Colonic mucosa (tissue), 4 donors: Measurements from ENCODE around the gene UBE2U. TPM values are rescaled to one million over a fixed set of nuclear protein-coding genes. Genes with fewer than 3 reads are reported as not detected.

Experiments
- DNase-seq: peaks from one replicate; pipeline ENCODE4 v3.0.0-alpha.2; 2020
- H3K27ac ChIP-seq: fragments of 200-600 bp; one replicate; pipeline ENCODE4 v1.8.0; 2021
- H3K27me3 ChIP-seq: fragments of 200-600 bp; one replicate; pipeline ENCODE4 v1.8.0; 2021
- H3K36me3 ChIP-seq: fragments of 200-600 bp; one replicate; pipeline ENCODE4 v1.8.0; 2021
- H3K4me1 ChIP-seq: fragments of 200-600 bp; one replicate; pipeline ENCODE4 v1.8.0; 2021; ENCODE audit warnings: mild to moderate bottlenecking
- H3K4me3 ChIP-seq: fragments of 200-600 bp; one replicate; pipeline ENCODE4 v1.8.0; 2021
- H3K9ac ChIP-seq, 2 donors: one replicate each; pipeline ENCODE4 v1.7.0; 2013; ENCODE audit warnings: control low read depth in 2 of 2, low read depth in 2 of 2, low read length in 2 of 2
- H3K9me3 ChIP-seq: fragments of 200-600 bp; one replicate; pipeline ENCODE4 v1.8.0; 2021
- intact Hi-C: fragments of 100-400 bp; cut with DNase I; formaldehyde crosslinking; loops from one replicate; pipeline ENCODE4 v1.14.1; 2022
- total RNA-seq, 2 donors: library from RNA; stranded (reverse); fragmentation: NEBNext Ultra II Directional in 1 of 2; extraction: Animal tissue kit (Norgen Biotek cat#: 25700) in 1 of 2; gene quantifications; one replicate each; pipeline ENCODE4 v1.2.1, GENCODE V29; 2021
- TF ChIP-seq, protein P1 (sequence below): fragments of 200-600 bp; IDR thresholded peaks from one replicate; pipeline ENCODE4 v1.8.0; 2022; ENCODE audit warnings: antibody characterized with exemption, mild to moderate bottlenecking
- donor health status: healthy.
- donor health status: DM: no; HTN: no; CAD: no.
- donor health status: DM: no; HTN: no; CAD: no.

Gene UBE2U
- total RNA-seq, 2 donors from 2014 or later = not detected

DNA sequence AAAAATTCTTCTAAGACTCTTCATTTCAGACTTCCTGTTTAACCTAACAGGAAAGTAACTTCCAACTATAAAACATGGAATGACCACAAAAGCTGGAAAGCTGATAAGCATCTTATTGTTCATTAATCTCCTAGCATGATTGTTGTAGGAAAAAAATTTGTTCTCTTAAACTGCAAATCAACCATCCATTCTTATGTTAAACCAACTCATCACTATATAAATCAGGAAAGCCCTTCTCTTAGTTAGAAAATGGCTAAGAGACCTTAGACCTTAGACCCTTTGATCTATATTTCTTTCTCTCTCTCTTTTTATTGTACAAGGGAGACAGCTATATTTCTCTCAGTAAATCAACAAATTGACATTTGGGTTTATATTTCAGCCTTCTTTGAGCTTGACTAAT is 101.4 kb downstream of the UBE2U start:
- no peaks in the 10 kb centered on the region for H3K36me3 ChIP-seq
- intact Hi-C loops = no loop called here
- H3K4me3 ChIP-seq = no peak overlapping the region
- no peaks in the 10 kb centered on the region for H3K9me3 ChIP-seq
- no peaks in the 10 kb centered on the region for H3K4me1 ChIP-seq
- H3K27me3 ChIP-seq = no peaks in the 10 kb centered on the region
- H3K27ac ChIP-seq = no peak overlapping the region
- DNase-seq = no peak
- H3K9ac ChIP-seq = no peak overlapping the region
- TF ChIP-seq, protein P1, sequence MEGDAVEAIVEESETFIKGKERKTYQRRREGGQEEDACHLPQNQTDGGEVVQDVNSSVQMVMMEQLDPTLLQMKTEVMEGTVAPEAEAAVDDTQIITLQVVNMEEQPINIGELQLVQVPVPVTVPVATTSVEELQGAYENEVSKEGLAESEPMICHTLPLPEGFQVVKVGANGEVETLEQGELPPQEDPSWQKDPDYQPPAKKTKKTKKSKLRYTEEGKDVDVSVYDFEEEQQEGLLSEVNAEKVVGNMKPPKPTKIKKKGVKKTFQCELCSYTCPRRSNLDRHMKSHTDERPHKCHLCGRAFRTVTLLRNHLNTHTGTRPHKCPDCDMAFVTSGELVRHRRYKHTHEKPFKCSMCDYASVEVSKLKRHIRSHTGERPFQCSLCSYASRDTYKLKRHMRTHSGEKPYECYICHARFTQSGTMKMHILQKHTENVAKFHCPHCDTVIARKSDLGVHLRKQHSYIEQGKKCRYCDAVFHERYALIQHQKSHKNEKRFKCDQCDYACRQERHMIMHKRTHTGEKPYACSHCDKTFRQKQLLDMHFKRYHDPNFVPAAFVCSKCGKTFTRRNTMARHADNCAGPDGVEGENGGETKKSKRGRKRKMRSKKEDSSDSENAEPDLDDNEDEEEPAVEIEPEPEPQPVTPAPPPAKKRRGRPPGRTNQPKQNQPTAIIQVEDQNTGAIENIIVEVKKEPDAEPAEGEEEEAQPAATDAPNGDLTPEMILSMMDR = no peak

DNA sequence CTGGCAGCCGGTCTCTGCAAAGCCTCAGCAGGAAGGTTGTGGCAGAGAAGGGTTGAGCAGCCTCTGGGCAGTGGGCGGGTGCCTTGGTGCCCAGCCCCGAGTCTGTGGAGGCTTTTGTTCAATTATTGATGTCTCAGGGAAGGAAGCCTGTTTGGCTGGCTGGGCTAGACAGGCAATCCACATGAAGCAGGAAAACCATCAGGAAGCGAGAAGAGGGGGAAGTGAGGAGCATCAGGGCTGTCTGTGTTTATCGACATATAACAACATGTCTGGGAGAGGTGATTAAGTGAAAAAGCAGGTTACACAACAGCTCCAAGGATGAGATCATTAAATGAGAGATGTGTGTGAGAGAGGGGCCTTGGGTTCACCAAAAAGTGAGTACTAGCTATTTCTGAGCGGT is 105.4 kb downstream of the UBE2U start:
- TF ChIP-seq, protein P1 = no peak
- no peak for DNase-seq
- H3K27me3 ChIP-seq = no peaks in the 10 kb centered on the region
- no peak overlapping the region for H3K27ac ChIP-seq
- no peaks in the 10 kb centered on the region for H3K36me3 ChIP-seq
- H3K4me1 ChIP-seq = no peaks in the 10 kb centered on the region
- intact Hi-C loops = no loop called here
- no peaks in the 10 kb centered on the region for H3K9me3 ChIP-seq
- H3K9ac ChIP-seq = no peak overlapping the region
- H3K4me3 ChIP-seq = no peak overlapping the region

DNA sequence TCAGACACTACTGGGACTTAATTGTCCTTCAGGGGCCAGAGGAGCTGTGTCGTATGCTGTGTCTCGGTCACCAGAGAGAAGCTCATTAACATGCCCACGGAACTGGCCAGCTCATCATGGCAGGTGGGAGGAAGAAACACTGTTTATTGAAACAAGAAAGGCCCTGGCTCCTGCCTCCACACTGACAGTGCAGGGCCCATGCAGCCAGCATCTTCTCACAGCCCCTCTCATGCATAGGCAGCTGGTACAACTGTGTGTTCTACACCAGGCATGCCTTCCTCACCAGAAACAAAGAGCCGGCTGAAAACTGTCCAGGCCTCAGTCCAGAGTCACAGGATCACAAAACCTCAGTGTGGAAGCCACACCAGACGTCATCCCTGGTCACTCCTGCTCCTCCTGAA is 106.0 kb downstream of the UBE2U start:
- intact Hi-C loops = no loop called here
- H3K4me3 ChIP-seq = no peak overlapping the region
- H3K27me3 ChIP-seq = no peaks in the 10 kb centered on the region
- no peak for DNase-seq
- TF ChIP-seq, protein P1 = no peak
- H3K9ac ChIP-seq = no peak overlapping the region
- no peaks in the 10 kb centered on the region for H3K36me3 ChIP-seq
- no peaks in the 10 kb centered on the region for H3K9me3 ChIP-seq
- no peaks in the 10 kb centered on the region for H3K4me1 ChIP-seq
- H3K27ac ChIP-seq = no peak overlapping the region

DNA sequence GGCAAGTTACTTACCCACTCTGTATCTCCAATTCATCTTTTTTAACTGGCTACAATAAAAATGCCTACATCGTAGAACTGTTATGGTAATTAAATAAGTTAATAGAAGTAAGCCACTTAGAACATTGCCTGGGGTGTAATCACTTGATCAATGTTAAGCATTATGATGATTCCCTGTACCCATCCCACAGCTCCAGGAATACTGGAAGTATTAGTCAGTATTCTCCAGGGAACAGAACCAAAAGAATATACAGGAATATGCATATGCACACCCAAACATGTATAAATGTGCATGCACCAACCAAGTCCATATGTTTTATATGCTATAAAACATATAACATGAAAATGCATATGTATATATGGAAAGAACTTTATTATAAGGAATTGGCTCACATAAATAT is 107.3 kb downstream of the UBE2U start:
- no peaks in the 10 kb centered on the region for H3K4me1 ChIP-seq
- H3K9me3 ChIP-seq = no peaks in the 10 kb centered on the region
- no peaks in the 10 kb centered on the region for H3K36me3 ChIP-seq
- no peaks in the 10 kb centered on the region for H3K27me3 ChIP-seq
- TF ChIP-seq, protein P1 = no peak
- H3K27ac ChIP-seq = no peak overlapping the region
- intact Hi-C loops = no loop called here
- no peak overlapping the region for H3K9ac ChIP-seq
- DNase-seq = no peak
- H3K4me3 ChIP-seq = no peak overlapping the region

DNA sequence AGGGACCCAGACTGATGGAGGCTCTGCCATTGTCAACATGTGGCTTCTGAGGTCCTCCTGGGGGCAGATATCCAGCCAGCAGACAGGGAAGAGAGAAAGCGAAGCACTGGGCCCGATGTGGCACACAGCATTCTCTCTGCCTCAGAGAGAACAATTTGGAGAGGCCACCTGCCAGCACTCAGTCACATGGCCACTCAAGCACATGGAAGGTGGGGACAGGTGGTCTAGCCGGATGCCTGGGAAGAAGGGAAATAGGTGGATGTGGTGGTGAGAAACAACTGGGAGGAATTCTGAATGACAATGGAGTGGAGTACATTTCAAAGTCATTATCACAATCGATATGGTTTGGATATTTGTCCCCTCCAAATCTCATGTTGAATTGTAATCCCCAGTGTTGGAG is 109.0 kb downstream of the UBE2U start:
- intact Hi-C loops = no loop called here
- Histone ChIP-seq H3K9me3 (no peaks in the 10 kb centered on the region), H3K4me3 (no peak overlapping the region), H3K4me1 (no peaks in the 10 kb centered on the region), H3K27ac (no peak overlapping the region), H3K36me3 (no peaks in the 10 kb centered on the region), H3K9ac (no peak overlapping the region), H3K27me3 (no peaks in the 10 kb centered on the region)
- TF ChIP-seq, protein P1 = no peak
- no peak for DNase-seq

DNA sequence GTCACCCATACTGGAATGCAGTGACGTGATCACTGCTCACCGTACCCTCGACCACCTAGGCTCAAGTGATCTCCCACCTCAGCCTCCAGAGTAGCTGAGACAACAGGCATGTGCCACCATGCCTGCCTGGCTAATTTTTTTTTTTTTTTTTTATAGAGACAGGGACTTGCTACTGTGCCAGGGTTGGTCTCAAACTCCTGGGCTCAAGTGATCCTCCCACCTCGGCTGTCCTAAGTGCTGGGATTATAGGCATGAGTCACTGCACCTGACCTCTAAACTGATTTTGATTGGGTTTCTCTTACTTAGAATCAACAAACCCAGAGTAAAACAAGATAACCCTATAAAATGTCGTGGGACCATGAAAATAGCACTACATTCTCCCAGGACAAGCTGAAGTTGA is 112.0 kb downstream of the UBE2U start:
- TF ChIP-seq, protein P1 = no peak
- Histone ChIP-seq H3K27me3 (no peaks in the 10 kb centered on the region), H3K4me3 (no peak overlapping the region), H3K36me3 (no peaks in the 10 kb centered on the region), H3K9me3 (no peaks in the 10 kb centered on the region), H3K9ac (no peak overlapping the region), H3K27ac (no peak overlapping the region), H3K4me1 (no peaks in the 10 kb centered on the region)
- intact Hi-C loops = no loop called here
- peak; percentile 21 for DNase-seq
